ENCODE measurements around the gene SHISA3. TPM values are rescaled to one million over a fixed set of nuclear protein-coding genes. Genes with fewer than 3 reads are reported as not detected.

Gene SHISA3
- total and polyA plus RNA-seq, 2 of the 8 experiments (the other 6 are each of a cell fraction or from before 2014, with no cell fraction given) = 2.0 to 9.3 TPM

DNA sequence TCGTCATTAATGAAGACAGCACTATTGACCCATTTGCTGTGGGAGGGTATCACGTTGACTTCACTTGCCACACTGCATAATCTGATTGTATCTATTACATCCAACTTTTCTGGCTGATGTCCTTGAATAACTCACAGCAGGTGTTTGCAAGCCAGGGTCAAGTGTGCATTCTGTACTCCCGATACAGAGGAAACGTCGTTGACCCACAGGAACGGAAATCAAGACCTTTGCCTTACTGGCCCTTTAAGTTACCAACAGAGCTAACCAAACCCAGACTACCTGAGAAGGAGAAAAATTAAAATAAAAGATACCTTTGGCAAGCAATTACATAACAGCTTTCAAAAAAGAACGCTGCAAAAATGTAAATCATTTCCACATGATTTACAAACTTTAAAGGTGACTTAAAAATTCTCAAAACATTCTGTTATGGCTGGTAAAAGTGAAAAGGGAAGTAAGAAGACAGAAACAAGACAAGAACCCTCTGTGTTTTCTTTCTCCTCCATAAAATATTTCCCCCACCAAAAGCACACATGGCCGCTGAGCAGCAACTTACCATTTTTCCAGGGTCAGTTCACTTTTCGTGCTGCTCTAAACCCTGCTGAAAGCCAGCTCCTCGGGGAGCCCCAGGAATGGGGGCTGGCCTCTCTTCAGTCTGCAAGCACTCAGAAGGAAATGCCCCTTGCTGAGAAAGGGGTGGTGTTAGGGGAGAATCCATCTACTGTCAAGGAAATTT lies 6.5 kb upstream of the SHISA3 start:
- Histone ChIP-seq H3K4me1 (replicated peaks in 1 of 4; ENCODE audit: control insufficient read depth in 3 of 4, insufficient read depth in 4 of 4, low read length in 3 of 4) (peaks cover 0 to 11% (median 4%) of the 10 kb centered on the region in 4 experiments; a peak in 3 of 7 replicates), H2BK12ac (ENCODE audit: low read depth, low read length) (no peak overlapping the region), H3K14ac (ENCODE audit: insufficient read length) (no peak overlapping the region), H2AK5ac (ENCODE audit: low read depth, low read length) (no peak overlapping the region), H4K20me1 (replicated peaks in 1 of 2; ENCODE audit: control insufficient read depth in 1 of 2, insufficient read depth in 2 of 2, low read length in 2 of 2) (no peaks in the 10 kb centered on the region), H2BK120ac (replicated peaks; ENCODE audit: low read depth, low read length) (no peak overlapping the region), H3K4ac (replicated peaks; ENCODE audit: insufficient read length, low read depth, low read length) (no peak overlapping the region), H3K23ac (ENCODE audit: insufficient read length) (no peak overlapping the region), H2AFZ (ENCODE audit: low read length) (0 out of 2 replicates have a peak overlapping the region, but pooled peaks have one; percentile 31), H4K5ac (ENCODE audit: insufficient read length, low read depth, low read length) (no peak overlapping the region), H2BK20ac (ENCODE audit: low read length) (no peak overlapping the region), H3K18ac (ENCODE audit: extremely low read depth, low read length) (no peak overlapping the region), H3K23me2 (ENCODE audit: low read depth, low read length) (no peaks in the 10 kb centered on the region), H2BK15ac (ENCODE audit: low read length) (no peak overlapping the region), H3K9me3 (ENCODE audit: insufficient read depth in 2 of 2, low read depth in 1 of 2, low read length in 1 of 2) (no peaks in the 10 kb centered on the region), H3K27me3 (replicated peaks in 1 of 4; ENCODE audit: control insufficient read depth in 3 of 4, extremely low read depth in 1 of 4, insufficient read depth in 3 of 4, low read length in 3 of 4) (peaks cover 4 to 8% (median 6%) of the 10 kb centered on the region in 4 experiments), H3K36me3 (ENCODE audit: control insufficient read depth in 2 of 4, insufficient read depth in 4 of 4, low read length in 3 of 4) (no peaks in the 10 kb centered on the region), H2BK5ac (ENCODE audit: low read depth, low read length) (no peak overlapping the region), H3K56ac (replicated peaks; ENCODE audit: insufficient read length, low read depth, low read length) (no peak overlapping the region), H3K4me2 (ENCODE audit: insufficient read depth in 1 of 2, low read depth in 2 of 2, low read length in 2 of 2) (no peak overlapping the region), H4K91ac (replicated peaks; ENCODE audit: insufficient read length, low read length) (no peak overlapping the region), H3K4me3 (ENCODE audit: extremely low read depth in 1 of 4, insufficient read depth in 2 of 4, low read depth in 3 of 4, low read length in 4 of 4) (no peak overlapping the region), H3K79me1 (ENCODE audit: low read depth, low read length) (no peaks in the 10 kb centered on the region), H3K79me2 (ENCODE audit: control insufficient read depth in 1 of 2, insufficient read depth in 2 of 2, low read length in 2 of 2) (no peaks in the 10 kb centered on the region), H3K27ac (ENCODE audit: low read depth, low read length) (no peak overlapping the region), H4K8ac (ENCODE audit: extremely low read depth, insufficient read depth, low read length) (no peak overlapping the region), H3K9ac (replicated peaks in 1 of 4; ENCODE audit: extremely low read depth in 1 of 4, low read depth in 3 of 4, low read length in 3 of 4) (no peak overlapping the region)
- no peak for FAIRE-seq
- no peak for DNase-seq (ENCODE audit: low read depth in 1 of 2, low spot score in 2 of 2)
- ChIA-PET POLR2A (ENCODE audit: partially characterized antibody) (interaction anchor here (0.6 to 1.3 kb wide), 3 partner anchors 9 to 159 kb away, joined by 3 to 4 read pairs (median 3); no protein-coding TSS in a partner anchor), CTCF (ENCODE audit: partially characterized antibody) (interaction anchor here (0.8 to 4.6 kb wide), 5 partner anchors 8 to 129 kb away, joined by 3 to 14 read pairs (median 3); no protein-coding TSS in a partner anchor)
- WGBS, 2 experiments (ENCODE audit: extremely low coverage in 1 of 2, insufficient coverage in 1 of 2, insufficient read length in 1 of 2, insufficient replicate concordance in 2 of 2, low coverage in 1 of 2, low lambda C conversion rate in 2 of 2, missing lambda C conversion rate in 1 of 2) = 75% methylated on average over 10 of the region's 10 CpGs; no CpG with 5 or more reads in 1 of the 2 experiments
- TF ChIP-seq NRF1 (IDR thresholded peaks at IDR 0.05; ENCODE audit: low read depth, low read length) = no peak
- no peak for TF ChIP-seq CREB1 (IDR thresholded peaks at IDR 0.05)
- TF ChIP-seq SRF (IDR thresholded peaks at IDR 0.05; ENCODE audit: low read depth, low read length) = no peak
- no peak for TF ChIP-seq RAD21 (IDR thresholded peaks at IDR 0.05 in 1 of 2, conservative IDR thresholded peaks at IDR 0.05 in 1 of 2; ENCODE audit: low read depth in 2 of 2, low read length in 2 of 2)
- no peak for TF ChIP-seq USF2 (IDR thresholded peaks at IDR 0.05; ENCODE audit: low read length)
- no peak for TF ChIP-seq BRCA1 (IDR thresholded peaks at IDR 0.05; ENCODE audit: low read depth, low read length)
- TF ChIP-seq HDAC6 (IDR thresholded peaks at IDR 0.05; ENCODE audit: low read depth, low read length) = no peak
- TF ChIP-seq ZNF274 (IDR thresholded peaks at IDR 0.05; ENCODE audit: borderline replicate concordance, extremely low read depth, low read length) = no peak
- TF ChIP-seq POLR2AphosphoS5 (IDR thresholded peaks at IDR 0.05; ENCODE audit: low read depth, low read length) = no peak
- no peak for TF ChIP-seq SIRT6 (IDR thresholded peaks at IDR 0.05; ENCODE audit: low read length)
- TF ChIP-seq CTBP2 (IDR thresholded peaks at IDR 0.05; ENCODE audit: borderline replicate concordance, insufficient read depth, insufficient read length, low read length) = no peak
- no peak for TF ChIP-seq POU5F1 (IDR thresholded peaks at IDR 0.05; ENCODE audit: low read depth, low read length)
